ENCODE results near the gene SNCG.

SNCG gene

DNA sequence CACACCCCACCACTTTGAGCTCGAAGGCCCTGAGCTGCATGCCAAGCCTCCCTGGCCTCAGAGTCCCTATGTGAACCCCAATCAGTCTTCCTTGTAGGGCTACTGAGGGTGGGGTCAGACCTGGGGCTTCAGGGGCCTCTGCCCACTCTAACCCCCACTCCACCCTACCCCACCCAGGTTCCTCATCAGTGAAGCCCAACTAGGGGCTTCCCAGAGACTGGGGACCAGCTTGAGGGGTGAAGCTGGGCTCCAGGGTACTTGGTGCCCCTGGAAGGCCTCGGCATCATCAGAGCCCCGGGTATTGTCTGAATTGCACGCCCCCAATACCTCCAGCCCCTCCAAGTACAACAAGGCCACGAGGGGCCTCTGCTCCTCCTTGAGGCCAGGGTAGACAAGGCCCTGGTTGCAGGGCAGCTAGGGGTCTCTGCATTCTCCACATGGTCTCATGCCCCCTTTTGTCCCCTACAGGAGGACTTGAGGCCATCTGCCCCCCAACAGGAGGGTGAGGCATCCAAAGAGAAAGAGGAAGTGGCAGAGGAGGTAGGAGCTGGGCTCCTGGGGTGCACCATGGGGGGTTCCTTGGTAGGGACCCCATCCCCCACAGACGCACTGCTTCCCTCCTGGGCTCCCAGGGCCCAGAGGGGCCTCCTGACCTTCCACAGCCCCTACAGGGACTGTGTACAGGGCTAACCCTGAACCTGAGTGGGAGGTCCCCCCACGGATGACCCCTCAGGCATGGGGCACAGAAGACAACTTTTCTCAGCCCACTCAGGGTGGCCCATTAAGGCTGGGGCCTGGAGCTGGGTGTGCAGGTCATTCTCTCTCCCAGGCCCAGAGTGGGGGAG lies 4.0 kb downstream of the SNCG start:
- no peak overlapping the region for H3K4me2 ChIP-seq
- no peak overlapping the region for H2AFZ ChIP-seq (ENCODE audit: low read depth)
- no peaks in the 10 kb centered on the region for H4K20me1 ChIP-seq (ENCODE audit: insufficient read depth)
- no peaks in the 10 kb centered on the region for H3K36me3 ChIP-seq (ENCODE audit: insufficient read depth)
- H3K4me3 ChIP-seq (IDR thresholded peaks at IDR 0.05; ENCODE audit: insufficient read depth, low read depth, low read length) = no peak overlapping the region
- no peak for TF ChIP-seq CTCF (conservative IDR thresholded peaks at IDR 0.05; ENCODE audit: low read depth, low read length)
- H3K27ac ChIP-seq = no peak overlapping the region
- no peak overlapping the region for H3K9ac ChIP-seq
- peaks cover 7% of the 10 kb centered on the region for H3K4me1 ChIP-seq (ENCODE audit: low read depth, poor library complexity, severe bottlenecking)
- H3K27me3 ChIP-seq (ENCODE audit: insufficient read depth, low read depth) = no peaks in the 10 kb centered on the region
- H3K79me2 ChIP-seq (ENCODE audit: insufficient read depth, low read depth) = no peaks in the 10 kb centered on the region

DNA sequence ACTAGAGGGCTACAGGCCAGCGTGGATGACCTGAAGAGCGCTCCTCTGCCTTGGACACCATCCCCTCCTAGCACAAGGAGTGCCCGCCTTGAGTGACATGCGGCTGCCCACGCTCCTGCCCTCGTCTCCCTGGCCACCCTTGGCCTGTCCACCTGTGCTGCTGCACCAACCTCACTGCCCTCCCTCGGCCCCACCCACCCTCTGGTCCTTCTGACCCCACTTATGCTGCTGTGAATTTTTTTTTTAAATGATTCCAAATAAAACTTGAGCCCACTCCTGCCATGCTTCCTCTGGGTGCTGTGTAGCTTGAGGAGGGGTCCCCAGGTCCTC lies 4.5 kb downstream of the SNCG start:
- Histone ChIP-seq H3K4me2 (no peak overlapping the region), H2AFZ (ENCODE audit: low read depth) (no peak overlapping the region), H3K27ac (no peak overlapping the region), H3K27me3 (ENCODE audit: insufficient read depth, low read depth) (no peaks in the 10 kb centered on the region), H3K36me3 (ENCODE audit: insufficient read depth) (no peaks in the 10 kb centered on the region), H3K79me2 (ENCODE audit: insufficient read depth, low read depth) (no peaks in the 10 kb centered on the region), H3K4me3 (IDR thresholded peaks at IDR 0.05; ENCODE audit: insufficient read depth, low read depth, low read length) (no peak overlapping the region), H3K4me1 (ENCODE audit: low read depth, poor library complexity, severe bottlenecking) (peaks cover 7% of the 10 kb centered on the region), H3K9ac (no peak overlapping the region), H4K20me1 (ENCODE audit: insufficient read depth) (no peaks in the 10 kb centered on the region)
- no peak for TF ChIP-seq CTCF (conservative IDR thresholded peaks at IDR 0.05; ENCODE audit: low read depth, low read length)

GRCh38 chr10:86963341-86963919 lies 5.0 kb downstream of the SNCG start:
- Histone ChIP-seq H3K27ac (no peak overlapping the region), H3K4me1 (ENCODE audit: low read depth, poor library complexity, severe bottlenecking) (peaks cover 7% of the 10 kb centered on the region), H3K4me3 (IDR thresholded peaks at IDR 0.05; ENCODE audit: insufficient read depth, low read depth, low read length) (no peak overlapping the region), H3K36me3 (ENCODE audit: insufficient read depth) (no peaks in the 10 kb centered on the region), H4K20me1 (ENCODE audit: insufficient read depth) (no peaks in the 10 kb centered on the region), H2AFZ (ENCODE audit: low read depth) (no peak overlapping the region), H3K4me2 (no peak overlapping the region), H3K79me2 (ENCODE audit: insufficient read depth, low read depth) (no peaks in the 10 kb centered on the region), H3K27me3 (ENCODE audit: insufficient read depth, low read depth) (no peaks in the 10 kb centered on the region), H3K9ac (no peak overlapping the region)
- TF ChIP-seq CTCF (conservative IDR thresholded peaks at IDR 0.05; ENCODE audit: low read depth, low read length) = no peak

- Histone ChIP-seq H3K36me3 (ENCODE audit: insufficient read depth) (no peaks in the 10 kb centered on the region), H3K4me1 (ENCODE audit: low read depth, poor library complexity, severe bottlenecking) (peaks cover 7% of the 10 kb centered on the region), H3K79me2 (ENCODE audit: insufficient read depth, low read depth) (no peaks in the 10 kb centered on the region), H3K27ac (no peak overlapping the region), H3K4me2 (no peak overlapping the region), H3K9ac (no peak overlapping the region), H4K20me1 (ENCODE audit: insufficient read depth) (no peaks in the 10 kb centered on the region), H3K4me3 (IDR thresholded peaks at IDR 0.05; ENCODE audit: insufficient read depth, low read depth, low read length) (no peak overlapping the region), H3K27me3 (ENCODE audit: insufficient read depth, low read depth) (no peaks in the 10 kb centered on the region), H2AFZ (ENCODE audit: low read depth) (no peak overlapping the region)
- no peak for TF ChIP-seq CTCF (conservative IDR thresholded peaks at IDR 0.05; ENCODE audit: low read depth, low read length)
Measured at GRCh38 chr10:86964061-86964846, 5.9 kb downstream of the SNCG start.
